ENCODE results near the gene NXPH3.
"Not testable (repeated sequence)": the region's sequence is repeated elsewhere in the genome, so short reads cannot be mapped to it uniquely, and the experiment has no call there.

The NXPH3 gene

GRCh38 chr17:49575679-49576087 is at the start of gene NXPH3:
Gene NXPH3, plus strand, starts transcription at chr17:49575871. Its CDS starts 349 bp downstream, at chr17:49576220.
- peak; percentile 72 for DNase-seq

DNA sequence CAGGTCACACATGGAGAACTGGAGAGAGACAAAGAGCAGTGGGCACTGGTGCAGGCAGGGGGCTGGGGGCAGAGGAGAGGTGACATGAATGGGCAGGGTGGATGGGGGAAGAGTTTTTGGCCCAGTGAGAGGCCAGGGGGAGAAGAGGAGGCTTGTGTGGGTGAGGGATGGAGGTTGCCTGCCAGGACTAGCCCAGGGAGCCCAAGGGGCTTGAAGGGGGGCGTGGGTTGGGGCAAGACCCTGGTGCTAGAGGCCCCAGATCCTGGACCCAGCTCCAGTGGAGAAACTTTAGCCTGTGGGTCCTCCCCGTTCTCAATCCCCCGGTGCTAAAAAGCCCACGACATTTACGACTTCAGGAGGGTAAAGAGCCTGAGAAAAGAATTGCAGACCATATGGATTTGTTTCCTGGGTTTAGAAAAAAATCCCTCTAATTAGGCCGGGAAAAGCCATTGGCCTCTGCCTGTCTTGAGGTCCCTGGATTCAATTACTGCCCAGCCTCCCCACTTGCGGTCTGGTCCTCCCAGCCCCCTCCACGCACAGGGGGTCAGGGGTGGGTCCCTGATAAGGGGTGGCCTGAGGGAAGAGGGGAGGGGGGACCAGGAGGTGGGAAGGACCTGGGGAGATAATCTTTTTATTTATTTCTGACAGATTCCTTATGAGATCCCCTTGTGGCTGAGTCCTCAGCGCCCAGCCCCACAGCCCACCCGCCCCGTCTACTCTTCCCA is 47.6 kb upstream of the NXPH3 start:
- no peak for DNase-seq

- no peak for DNase-seq
These were observed 46.7 kb upstream of the NXPH3 start for GRCh38 chr17:49528966-49529365.

GRCh38 chr17:49530118-49530517 is 45.6 kb upstream of the NXPH3 start:
- DNase-seq = no peak

DNA sequence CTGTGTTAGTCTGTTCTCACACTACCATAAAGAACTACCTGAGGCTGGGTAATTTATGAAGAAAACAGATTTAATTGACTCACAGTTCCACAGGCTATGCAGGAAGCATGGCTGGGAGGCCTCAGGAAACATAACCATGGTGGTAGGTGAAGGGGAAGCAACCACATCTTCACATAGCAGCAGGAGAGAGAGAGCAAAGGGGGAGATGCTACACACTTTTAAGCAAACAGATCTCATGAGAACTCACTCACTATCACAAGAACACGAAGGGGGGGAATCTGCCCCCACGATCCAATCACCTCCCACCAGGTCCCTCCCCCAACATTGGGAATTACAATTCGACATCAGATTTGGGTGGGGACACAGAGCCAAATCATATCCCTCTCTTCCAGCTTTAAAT is 31.8 kb upstream of the NXPH3 start:
- no peak for DNase-seq

GRCh38 chr17:49545007-49545660 is 30.5 kb upstream of the NXPH3 start:
- DNase-seq = no peak

GRCh38 chr17:49545806-49546545 is 29.7 kb upstream of the NXPH3 start:
- DNase-seq = no peak

DNA sequence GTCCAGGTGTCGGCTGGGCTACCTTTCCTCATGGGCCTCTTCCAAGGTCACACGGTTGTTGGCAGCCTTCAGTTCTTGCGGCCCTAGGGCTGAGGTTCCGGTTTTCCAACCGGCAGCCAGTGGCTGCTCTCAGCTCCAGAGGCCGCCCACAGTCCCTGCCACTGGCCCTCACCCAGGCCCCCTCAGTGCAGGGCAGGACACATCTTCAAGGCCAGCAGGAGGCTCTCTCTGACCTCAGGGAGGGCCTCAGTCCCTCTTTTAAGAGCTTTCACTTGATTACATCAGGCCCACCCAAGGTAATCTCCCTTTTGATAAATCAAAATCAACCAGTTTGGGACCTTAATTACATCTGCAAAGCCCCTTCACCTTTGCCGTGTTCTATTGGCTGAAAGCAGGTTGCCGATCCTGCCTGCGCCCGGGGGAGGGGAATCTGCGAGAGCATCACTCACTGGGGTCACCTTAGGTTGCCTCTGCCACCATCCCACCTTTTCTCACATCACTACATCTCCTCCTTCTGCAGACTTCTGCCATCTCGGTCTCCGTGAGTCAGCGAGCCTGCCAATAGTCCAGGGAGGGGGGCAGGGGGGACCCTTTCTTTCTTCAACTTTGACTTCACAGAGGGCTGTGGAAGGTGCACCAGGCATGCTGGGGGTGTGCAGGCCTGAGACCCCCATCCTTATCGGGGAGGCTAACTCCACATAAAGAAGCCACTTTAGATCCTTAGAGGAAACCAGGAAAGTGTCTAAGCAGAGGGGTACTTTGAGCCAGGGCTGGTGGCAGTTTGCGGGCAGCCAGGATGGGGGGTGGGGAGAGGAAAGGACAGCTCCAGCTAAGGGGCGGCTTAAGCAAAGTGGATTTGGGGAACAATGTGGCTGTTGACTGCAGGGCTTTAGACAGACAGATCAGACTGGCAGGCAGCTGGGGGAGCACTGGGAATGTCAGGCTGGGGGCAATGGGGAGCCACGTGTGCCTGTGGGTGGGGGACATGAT is 28.8 kb upstream of the NXPH3 start:
- DNase-seq = no peak

DNA sequence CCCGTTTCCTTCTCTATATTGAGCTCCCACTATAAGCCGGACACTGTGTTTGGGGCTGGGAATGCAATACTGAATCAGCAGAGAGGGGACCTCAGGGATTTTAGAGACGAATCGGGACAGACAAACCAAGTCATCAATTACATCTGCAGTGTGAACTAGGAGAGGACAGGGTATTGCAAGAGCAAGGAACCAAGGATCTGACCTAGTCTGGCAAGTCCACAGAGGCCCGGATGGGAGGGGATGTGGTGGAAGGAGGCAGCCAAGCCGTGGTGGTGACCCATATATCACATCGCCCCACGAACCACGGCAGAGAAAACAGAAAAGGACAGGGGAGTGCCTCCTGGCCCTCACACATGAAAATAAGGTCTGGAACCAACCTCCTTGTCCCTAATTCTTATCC is 28.1 kb upstream of the NXPH3 start:
- DNase-seq = no peak

DNA sequence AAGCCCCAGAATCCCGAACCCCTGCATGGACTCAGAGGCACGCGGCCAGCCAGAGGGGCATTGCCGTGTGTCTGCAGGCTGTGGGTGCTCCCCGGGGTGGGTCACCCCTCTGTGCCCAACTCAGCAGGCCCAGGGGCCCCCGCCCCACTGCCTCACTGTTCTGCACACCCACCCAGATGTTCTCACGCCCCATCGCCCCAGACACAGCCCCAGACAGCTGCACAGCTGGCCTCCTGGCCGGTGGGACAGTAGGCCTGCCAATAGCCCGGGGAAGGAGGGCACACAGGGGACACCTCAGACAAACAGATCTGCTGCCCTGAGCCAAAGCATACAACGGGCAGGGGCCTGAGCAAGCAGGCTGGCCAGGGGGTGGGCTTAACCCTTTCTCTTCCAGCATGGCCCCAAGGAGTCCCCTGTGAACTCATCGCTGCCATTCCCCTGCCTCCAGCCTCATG is 27.6 kb upstream of the NXPH3 start:
- no peak for DNase-seq

- DNase-seq = peak; percentile 39
These were observed 27.0 kb upstream of the NXPH3 start for GRCh38 chr17:49548506-49549310.

DNA sequence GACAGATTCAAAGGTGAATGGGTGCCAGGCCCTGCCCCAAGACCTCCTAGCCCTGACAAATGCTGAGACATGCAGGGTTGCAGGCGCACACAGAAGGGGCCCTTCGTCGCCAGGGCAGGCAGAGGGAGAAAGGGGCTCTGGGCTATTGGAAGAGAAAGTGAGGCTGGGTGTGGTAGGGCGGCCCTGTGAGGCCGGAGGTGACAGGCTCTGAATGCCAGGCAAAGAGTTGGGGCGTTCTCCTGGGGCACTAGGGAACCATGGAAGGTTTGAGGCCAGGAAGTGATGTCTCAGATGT is 26.4 kb upstream of the NXPH3 start:
- no peak for DNase-seq

DNA sequence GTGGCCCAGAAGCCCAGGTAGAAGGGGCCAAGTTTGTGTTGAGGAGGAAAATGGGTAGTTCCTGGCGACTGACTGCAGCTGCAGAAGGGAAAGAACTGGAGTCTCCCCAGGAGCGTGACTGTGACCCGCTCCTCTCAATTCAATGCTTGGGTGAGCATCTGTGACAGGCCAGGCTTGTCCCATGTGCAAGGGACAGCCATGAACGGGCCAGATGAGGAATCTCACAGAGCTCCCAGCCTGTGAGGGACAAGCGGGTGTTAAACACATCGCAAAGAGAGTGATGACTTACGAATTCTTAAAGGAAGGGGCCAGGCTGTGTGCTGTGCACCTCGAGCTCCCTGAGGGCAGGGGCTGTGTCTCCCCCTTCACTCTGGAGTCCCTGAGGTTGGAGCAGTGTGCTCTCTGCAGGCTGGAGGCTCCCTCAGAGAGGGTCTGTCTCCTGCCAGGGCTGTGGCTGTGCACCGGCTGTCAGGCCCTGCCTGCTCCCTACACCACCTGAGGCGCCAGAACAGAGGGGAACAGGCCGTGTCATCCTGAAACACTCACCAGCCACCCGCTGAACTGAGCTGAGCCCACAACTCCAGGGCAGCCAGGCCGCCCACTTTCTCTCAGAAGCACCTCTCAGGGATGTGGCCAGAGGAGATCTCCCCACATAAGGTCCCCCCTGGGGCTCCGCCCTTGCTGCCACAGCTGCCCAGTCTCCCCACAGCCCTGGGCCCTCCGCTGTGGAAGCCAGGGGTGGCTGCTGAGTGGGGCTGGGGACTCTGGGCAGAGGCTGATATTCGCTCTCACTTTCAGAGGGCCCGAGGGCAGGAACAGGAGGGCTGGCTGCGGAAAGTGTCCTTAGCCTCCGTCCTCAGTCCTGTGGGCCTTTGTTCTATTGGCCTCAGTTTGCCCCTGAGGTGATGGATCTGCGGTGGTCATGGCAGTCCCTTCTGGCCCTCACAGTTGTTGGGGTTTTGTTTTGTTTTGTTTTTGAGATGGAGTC is 25.7 kb upstream of the NXPH3 start:
- DNase-seq = no peak

DNA sequence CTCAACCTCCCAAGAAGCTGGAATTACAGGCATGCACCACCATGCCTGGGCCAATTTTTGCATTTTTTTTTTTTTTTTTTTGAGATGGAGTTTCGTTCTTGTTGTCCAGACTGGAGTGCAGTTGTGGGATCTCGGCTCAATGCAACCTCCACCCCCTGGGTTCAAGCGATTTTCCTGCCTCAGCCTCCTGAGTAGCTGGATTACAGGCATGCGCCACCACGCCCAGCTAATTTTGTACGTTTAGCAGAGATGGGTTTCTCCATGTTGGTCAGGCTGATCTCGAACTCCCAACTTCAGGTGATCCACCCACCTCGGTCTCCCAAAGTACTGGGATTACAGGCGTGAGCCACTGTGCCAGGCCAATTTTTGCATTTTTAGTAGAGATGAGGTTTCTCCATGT is 24.9 kb upstream of the NXPH3 start:
- not testable (repeated sequence) for DNase-seq

DNA sequence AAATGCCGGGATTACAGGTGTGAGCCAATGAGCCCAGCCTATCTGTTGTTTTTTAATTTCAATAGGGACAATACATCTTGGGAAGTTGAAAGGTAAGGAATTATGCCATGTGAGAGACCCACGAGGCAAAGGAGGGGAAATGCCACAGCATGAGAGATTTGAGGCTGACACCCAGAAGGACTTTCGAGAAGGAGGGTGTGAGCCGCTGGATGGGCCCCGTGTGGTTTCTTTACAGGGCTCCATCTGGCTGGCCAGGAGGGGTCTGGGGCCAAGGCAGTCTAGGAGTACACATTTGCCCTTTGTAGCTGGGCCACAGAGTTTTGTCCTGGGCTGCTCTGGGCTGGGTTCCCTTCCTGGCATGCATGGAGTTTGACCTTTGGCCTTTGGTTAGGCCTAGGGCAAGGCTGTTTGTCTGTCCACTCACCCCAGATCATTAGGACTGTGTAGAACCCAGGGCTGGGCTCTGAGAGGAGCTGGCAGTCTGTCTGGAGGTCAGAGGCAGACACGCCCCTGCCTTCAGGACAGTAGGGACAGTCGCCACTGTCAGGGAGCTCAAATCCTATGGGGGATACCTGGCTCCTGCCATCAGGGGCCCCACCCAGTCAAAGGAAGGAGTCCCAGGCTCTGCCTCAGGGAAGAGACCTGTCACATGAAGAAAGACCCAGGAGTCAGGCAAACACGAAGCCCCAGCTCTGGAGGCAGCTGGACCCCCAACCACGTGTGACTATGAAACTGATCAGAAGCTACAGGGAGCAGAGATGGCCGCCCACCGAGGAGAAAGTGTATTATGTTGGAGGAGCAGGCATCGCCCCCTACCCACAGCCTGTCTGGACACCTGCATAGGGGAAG is 24.2 kb upstream of the NXPH3 start:
- no peak for DNase-seq

DNA sequence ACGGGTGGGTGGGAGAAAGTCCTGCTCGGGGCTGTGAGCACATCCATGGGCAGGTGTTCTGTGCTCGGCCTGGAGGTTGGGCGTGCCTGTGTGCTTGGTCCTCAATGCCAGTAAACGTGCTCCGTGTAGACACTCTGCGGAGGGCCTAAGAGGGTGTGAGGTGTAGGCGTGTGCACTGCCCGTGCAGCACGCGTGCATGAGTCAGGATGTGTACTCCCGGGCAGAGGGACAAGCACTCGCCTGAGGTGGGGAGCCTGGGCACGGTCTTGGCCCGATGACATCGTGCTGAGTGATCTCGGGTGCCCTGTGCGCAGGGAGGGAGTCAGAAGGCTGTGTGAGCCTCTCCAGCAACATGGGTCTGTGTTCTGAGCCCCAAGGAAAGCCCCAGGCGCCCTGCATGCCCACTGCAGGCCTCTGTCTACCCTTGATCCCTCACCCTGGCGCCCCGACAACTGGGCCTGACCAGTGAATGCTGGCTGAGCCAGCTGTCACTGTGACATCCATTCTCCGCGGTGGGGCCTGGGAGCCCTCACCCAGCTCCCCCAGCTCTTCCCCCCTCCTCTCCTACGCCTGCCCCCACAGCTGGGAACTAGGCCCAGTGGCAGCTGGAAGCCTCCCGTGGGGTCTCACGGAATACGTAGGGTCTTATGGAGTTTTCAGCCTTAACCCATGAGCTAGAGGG is 23.5 kb upstream of the NXPH3 start:
- no peak for DNase-seq

DNA sequence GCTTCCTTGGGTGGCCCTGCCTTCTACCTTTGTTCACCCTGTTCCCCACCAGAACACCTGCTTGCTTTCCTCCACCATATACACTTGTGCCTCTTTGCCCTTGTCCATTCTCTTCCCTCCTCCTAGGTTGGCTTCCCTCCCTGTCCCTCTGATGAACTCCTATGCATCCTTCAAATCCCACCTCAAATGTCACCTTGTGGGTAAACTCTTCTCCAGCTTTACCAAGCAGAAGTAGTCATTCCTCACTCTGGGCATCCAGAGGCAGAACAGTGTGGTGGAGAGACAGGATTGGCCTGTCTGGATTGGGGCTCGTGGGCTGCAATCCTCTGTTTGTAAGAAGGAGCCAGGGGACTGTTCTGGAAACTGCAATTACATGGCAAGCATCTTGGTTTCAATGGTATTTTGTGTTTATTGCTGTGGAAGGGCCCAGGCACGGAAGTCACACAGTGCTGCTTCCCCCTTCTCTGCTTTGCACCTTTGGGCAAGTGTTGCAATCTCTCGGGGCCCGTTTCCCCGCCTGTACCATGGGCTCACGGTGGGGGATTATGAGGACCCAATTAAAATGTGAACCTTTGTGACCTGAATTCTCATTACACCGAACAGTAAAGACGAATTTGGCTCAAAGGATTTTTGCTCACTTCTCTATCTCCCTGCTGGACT is 21.9 kb upstream of the NXPH3 start:
- no peak for DNase-seq

- DNase-seq = no peak
These were observed 20.8 kb upstream of the NXPH3 start for GRCh38 chr17:49554694-49555494.

Measured in NCI-H1436 (cell line).